ENCODE data around the gene VGLL4. TPM values are rescaled to one million over a fixed set of nuclear protein-coding genes. Genes with fewer than 3 reads are reported as not detected.

The VGLL4 gene
- total RNA-seq, 4 donors from 2014 or later = 53.4 to 128 (median 58.2) TPM

DNA sequence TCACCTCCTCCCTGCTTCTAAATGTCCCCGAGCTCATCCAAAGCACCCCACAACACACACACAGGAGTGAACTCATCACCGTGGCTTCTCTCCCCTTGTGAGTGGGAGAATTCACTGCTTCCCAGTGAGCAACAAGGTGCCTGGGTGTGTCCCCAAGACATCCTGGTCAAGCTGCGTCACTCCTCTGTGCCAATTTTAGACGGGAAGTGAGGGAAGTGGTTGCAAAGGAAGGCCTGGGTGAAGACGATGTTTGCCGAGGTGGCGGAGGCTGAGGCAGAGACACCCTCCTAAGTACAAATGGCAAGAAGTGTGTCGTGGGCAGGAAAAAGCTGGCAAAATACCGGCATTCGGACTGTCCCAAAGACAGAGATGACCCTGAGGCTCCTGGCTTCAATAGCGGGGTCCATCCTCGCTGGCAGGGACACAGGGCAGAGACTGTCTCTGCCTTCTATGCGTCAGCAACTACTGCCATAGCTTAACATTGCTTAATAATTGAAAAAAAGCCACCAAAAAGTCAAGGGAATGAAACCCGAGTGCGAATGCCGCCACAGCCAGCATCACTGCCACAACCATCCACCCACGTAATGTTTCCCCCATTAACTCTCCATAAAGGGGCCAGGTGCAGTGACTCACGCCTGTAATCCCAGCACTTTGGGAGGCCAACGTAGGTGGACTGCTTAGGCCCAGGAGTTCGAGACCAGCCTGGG is 72.8 kb downstream of the VGLL4 start:
- Histone ChIP-seq H3K4me1 (peaks cover 0 to 68% (median 27%) of the 10 kb centered on the region in 3 donors), H3K36me3 (peaks cover 0 to 24% of the 10 kb centered on the region in 2 donors), H3K9me3 (no peaks in the 10 kb centered on the region), H3K4me3 (no peak overlapping the region), H3K27ac (peak overlapping the region in 3 of 4 donors; percentile 83 to 85 (median 84)), H3K27me3 (no peaks in the 10 kb centered on the region)
- ATAC-seq = no peak
- TF ChIP-seq, protein P1, sequence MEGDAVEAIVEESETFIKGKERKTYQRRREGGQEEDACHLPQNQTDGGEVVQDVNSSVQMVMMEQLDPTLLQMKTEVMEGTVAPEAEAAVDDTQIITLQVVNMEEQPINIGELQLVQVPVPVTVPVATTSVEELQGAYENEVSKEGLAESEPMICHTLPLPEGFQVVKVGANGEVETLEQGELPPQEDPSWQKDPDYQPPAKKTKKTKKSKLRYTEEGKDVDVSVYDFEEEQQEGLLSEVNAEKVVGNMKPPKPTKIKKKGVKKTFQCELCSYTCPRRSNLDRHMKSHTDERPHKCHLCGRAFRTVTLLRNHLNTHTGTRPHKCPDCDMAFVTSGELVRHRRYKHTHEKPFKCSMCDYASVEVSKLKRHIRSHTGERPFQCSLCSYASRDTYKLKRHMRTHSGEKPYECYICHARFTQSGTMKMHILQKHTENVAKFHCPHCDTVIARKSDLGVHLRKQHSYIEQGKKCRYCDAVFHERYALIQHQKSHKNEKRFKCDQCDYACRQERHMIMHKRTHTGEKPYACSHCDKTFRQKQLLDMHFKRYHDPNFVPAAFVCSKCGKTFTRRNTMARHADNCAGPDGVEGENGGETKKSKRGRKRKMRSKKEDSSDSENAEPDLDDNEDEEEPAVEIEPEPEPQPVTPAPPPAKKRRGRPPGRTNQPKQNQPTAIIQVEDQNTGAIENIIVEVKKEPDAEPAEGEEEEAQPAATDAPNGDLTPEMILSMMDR (IDR thresholded peaks at IDR 0.05) = no peak
- peak; percentile 15 for TF ChIP-seq POLR2AphosphoS5 (IDR thresholded peaks at IDR 0.05)
- no peak for TF ChIP-seq EP300 (IDR thresholded peaks at IDR 0.05)
- TF ChIP-seq POLR2A (IDR thresholded peaks at IDR 0.05) = peak in 1 of 2 donors; percentile 18
- WGBS, 2 donors (ENCODE audit: low coverage in 1 of 2) = 74 to 78% methylated on average over 6 to 16 of the region's 20 CpGs

DNA sequence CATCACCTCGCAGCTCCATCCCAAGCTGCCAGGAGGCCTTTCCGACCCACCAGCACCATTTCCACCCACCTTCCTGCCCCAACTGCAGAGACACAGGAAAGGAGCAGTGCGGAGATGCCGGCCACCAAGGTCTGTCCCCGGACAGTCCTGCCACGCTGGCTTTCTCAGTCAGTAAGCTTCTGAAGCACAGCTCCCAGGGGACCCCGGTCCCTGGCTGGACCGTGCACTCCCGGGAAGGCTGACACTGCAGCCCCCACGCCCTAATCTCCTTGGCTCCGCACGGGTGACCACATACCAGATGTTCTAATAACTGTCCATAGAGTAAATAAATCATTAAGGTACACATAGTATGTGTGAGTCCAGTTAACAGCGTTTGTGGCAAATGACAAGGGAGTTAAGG is 73.5 kb downstream of the VGLL4 start:
- no peak for ATAC-seq

DNA sequence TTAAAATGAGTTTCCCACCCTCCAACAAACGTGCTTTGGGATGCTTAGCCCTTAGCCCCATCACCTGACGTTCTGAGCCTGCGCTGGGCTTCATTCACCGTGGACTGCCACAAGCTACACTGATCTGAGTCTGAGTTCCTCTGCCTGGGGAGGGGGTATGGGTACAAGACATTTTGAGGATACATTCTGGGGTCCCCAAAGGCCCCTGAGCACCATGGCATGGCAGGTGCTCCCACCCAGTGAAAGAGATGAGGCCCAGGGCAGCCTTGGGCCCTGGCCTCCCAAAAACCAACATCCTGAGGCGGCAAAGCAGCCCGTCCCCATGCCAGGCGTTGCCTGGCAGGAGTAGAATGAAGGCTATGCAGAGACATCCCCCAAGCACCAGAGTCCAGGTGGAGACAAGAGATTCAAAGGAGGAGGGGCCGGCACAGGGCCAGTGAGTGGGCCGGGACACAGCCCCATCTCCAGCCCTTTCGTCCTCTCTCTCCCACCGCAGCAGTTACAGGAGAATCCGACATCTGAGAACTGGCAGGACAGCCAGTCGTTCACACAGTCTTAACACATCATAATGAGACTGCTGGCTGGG is 74.5 kb downstream of the VGLL4 start:
- Histone ChIP-seq H3K27ac (peak overlapping the region; percentile 76 to 85 (median 84)), H3K27me3 (no peaks in the 10 kb centered on the region), H3K4me3 (no peak overlapping the region), H3K4me1 (peaks cover 0 to 79% (median 27%) of the 10 kb centered on the region in 3 donors), H3K36me3 (peaks cover 0 to 25% of the 10 kb centered on the region in 2 donors), H3K9me3 (no peaks in the 10 kb centered on the region)
- WGBS, 2 donors (ENCODE audit: low coverage in 1 of 2) = 81% methylated on average over 5 of the region's 13 CpGs; no CpG with 5 or more reads in 1 of the 2 donors
- TF ChIP-seq POLR2AphosphoS5 (IDR thresholded peaks at IDR 0.05) (no peak), POLR2A (IDR thresholded peaks at IDR 0.05) (no peak), EP300 (IDR thresholded peaks at IDR 0.05) (no peak)
- TF ChIP-seq, protein P1 (IDR thresholded peaks at IDR 0.05) = no peak
- ATAC-seq = no peak

More for the DNA sequence above, 73.5 kb downstream of the VGLL4 start:
- H3K27ac ChIP-seq = peak overlapping the region in 3 of 4 donors; percentile 83 to 85 (median 84)
- no peaks in the 10 kb centered on the region for H3K27me3 ChIP-seq
- H3K4me1 ChIP-seq = peaks cover 0 to 73% (median 27%) of the 10 kb centered on the region in 3 donors
- no peak overlapping the region for H3K4me3 ChIP-seq
- WGBS, 2 donors (ENCODE audit: low coverage in 1 of 2) = 70 to 100% methylated on average over 1 to 2 of the region's 13 CpGs
- peaks cover 0 to 25% of the 10 kb centered on the region in 2 donors for H3K36me3 ChIP-seq
- TF ChIP-seq POLR2A (IDR thresholded peaks at IDR 0.05) (no peak), POLR2AphosphoS5 (IDR thresholded peaks at IDR 0.05) (no peak), EP300 (IDR thresholded peaks at IDR 0.05) (no peak)
- TF ChIP-seq, protein P1 (IDR thresholded peaks at IDR 0.05) = no peak
- no peaks in the 10 kb centered on the region for H3K9me3 ChIP-seq

DNA sequence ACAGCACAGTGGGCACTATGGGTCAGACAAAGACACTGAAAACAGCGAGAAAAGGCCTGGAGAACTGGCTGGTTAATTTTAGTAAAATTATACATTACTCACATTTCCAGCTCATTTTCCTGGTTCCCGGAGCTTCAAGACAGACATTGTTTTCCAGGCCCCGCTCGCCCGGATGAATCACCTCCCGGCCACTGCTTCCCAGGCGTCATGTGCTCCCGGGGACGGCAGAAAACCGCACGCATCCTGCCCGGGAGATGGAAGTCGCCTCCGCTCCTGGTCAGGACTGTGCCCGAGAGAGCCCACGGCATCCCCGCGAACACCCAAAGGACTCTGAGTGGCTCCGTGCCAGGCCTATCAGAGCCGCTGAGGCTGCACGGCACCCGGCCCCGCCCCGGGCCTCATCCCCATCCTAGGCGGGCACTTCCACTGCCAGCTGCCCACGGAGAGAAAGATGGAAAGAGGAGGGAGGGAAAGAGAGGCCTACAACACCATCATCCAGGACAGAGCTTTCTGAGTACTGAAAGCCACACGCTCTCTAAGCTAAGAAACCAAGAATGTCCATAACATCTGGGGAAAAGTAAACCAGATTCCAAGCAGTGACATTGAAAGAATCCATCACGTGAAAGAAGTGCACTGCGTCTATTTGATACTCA is 75.1 kb downstream of the VGLL4 start:
- Histone ChIP-seq H3K4me1 (peaks cover 0 to 79% (median 27%) of the 10 kb centered on the region in 3 donors), H3K27ac (peak overlapping the region; percentile 76 to 85 (median 84)), H3K9me3 (no peaks in the 10 kb centered on the region), H3K36me3 (peaks cover 0 to 31% of the 10 kb centered on the region in 2 donors), H3K27me3 (no peaks in the 10 kb centered on the region), H3K4me3 (peak overlapping the region; percentile 19 to 39)
- no peak for TF ChIP-seq POLR2A (IDR thresholded peaks at IDR 0.05)
- TF ChIP-seq POLR2AphosphoS5 (IDR thresholded peaks at IDR 0.05) = peak; percentile 89
- ATAC-seq = peak; percentile 80
- WGBS, 2 donors (ENCODE audit: low coverage in 1 of 2) = 27 to 34% methylated on average over 5 to 9 of the region's 29 CpGs

Data from gastroesophageal sphincter (tissue), 4 donors.